Neural progenitor cell (in vitro differentiated cells): ENCODE data around the gene KIF11. TPM values are rescaled to one million over a fixed set of nuclear protein-coding genes. Genes with fewer than 3 reads are reported as not detected.
A peak's percentile ranks its signal among the peaks of the same experiment; 100 is the strongest.

Source experiments
- DNase-seq: peaks from one replicate; pipeline ENCODE4 v3.0.0-alpha.2; 2016; ENCODE audit warnings: low spot score
- H2AFZ ChIP-seq: fragments of 200-600 bp; sonication (generic); replicated peaks from 2 replicates; pipeline ENCODE4 v1.6.1; 2016; ENCODE audit warnings: antibody characterized with exemption
- H3F3A ChIP-seq: fragments of 200-600 bp; sonication (generic); 2 replicates; pipeline ENCODE4 v1.6.1; 2016; ENCODE audit warnings: antibody characterized with exemption, low read depth
- H3K27ac ChIP-seq: fragments of 200-600 bp; sonication (generic); 2 replicates; pipeline ENCODE4 v1.5.1; 2016; ENCODE audit warnings: mild to moderate bottlenecking
- H3K27me3 ChIP-seq: fragments of 200-600 bp; sonication (generic); 2 replicates; pipeline ENCODE4 v1.6.1; 2016; ENCODE audit warnings: mild to moderate bottlenecking, moderate library complexity
- H3K36me3 ChIP-seq: fragments of 200-600 bp; sonication (generic); 2 replicates; pipeline ENCODE4 v1.5.1; 2016
- H3K4me1 ChIP-seq: fragments of 200-600 bp; sonication (generic); 2 replicates; pipeline ENCODE4 v1.6.1; 2016; ENCODE audit warnings: mixed run types
- H3K4me2 ChIP-seq: fragments of 200-600 bp; sonication (generic); 2 replicates; pipeline ENCODE4 v1.6.1; 2016
- H3K4me3 ChIP-seq: fragments of 200-600 bp; sonication (generic); 2 replicates; pipeline ENCODE4 v1.5.1; 2016
- H3K79me2 ChIP-seq: fragments of 200-600 bp; sonication (generic); 2 replicates; pipeline ENCODE4 v1.6.1; 2016; ENCODE audit warnings: low read depth
- H3K9ac ChIP-seq: fragments of 200-600 bp; sonication (generic); 2 replicates; pipeline ENCODE4 v1.6.1; 2016
- H3K9me3 ChIP-seq: fragments of 200-600 bp; sonication (generic); 2 replicates; pipeline ENCODE4 v1.5.1; 2016; ENCODE audit warnings: low read depth
- H4K20me1 ChIP-seq: fragments of 200-600 bp; sonication (generic); 2 replicates; pipeline ENCODE4 v1.6.1; 2016; ENCODE audit warnings: low read depth
- H3K27ac Mint-ChIP-seq: 3 replicates; pipeline ENCODE4 v1.8.0; 2021; ENCODE audit warnings: mixed read lengths
- H3K27me3 Mint-ChIP-seq: 2 replicates; pipeline ENCODE4 v1.8.0; 2022; ENCODE audit warnings: low read depth, mild to moderate bottlenecking, inconsistent platforms, moderate library complexity, mixed read lengths; ENCODE audit not compliant: insufficient read depth
- H3K36me3 Mint-ChIP-seq: 3 replicates; pipeline ENCODE4 v1.8.0; 2021; ENCODE audit warnings: mixed read lengths
- H3K4me1 Mint-ChIP-seq: 3 replicates; pipeline ENCODE4 v1.8.0; 2021; ENCODE audit warnings: mixed read lengths
- H3K4me3 Mint-ChIP-seq: 3 replicates; pipeline ENCODE4 v1.8.0; 2021; ENCODE audit warnings: mild to moderate bottlenecking, moderate library complexity, mixed read lengths
- H3K9me3 Mint-ChIP-seq: 3 replicates; pipeline ENCODE4 v1.8.0; 2020; ENCODE audit warnings: mixed read lengths
- CTCF ChIP-seq: fragments of 200-600 bp; sonication (generic); IDR thresholded peaks from 2 replicates; pipeline ENCODE4 v1.5.1; 2017; ENCODE audit warnings: antibody characterized with exemption, mild to moderate bottlenecking
- EZH2 ChIP-seq: fragments of 200-600 bp; sonication (generic); IDR thresholded peaks from 2 replicates; pipeline ENCODE4 v1.6.1; 2017; ENCODE audit warnings: antibody characterized with exemption, mild to moderate bottlenecking, moderate library complexity
- EZH2phosphoT487 ChIP-seq: fragments of 200-600 bp; sonication (generic); IDR thresholded peaks from 2 replicates; pipeline ENCODE4 v1.6.1; 2017; ENCODE audit warnings: antibody characterized with exemption
- total RNA-seq: library from RNA; depleted of rRNA; stranded (reverse); fragments of >200 nt; gene quantifications from 2 replicates; pipeline ENCODE4 v1.2.3, GENCODE V29; 2015; ENCODE audit warnings: low replicate concordance

Gene KIF11
- total RNA-seq, 1 donor from 2014 or later: 128 TPM

- TF ChIP-seq CTCF: no peak
- TF ChIP-seq EZH2: no peak
- TF ChIP-seq EZH2phosphoT487: no peak
- DNase-seq: no peak
- Mint-ChIP-seq H3K27ac (no peak overlapping the region), H3K4me1 (peaks cover 29% of the 10 kb centered on the region), H3K9me3 (peaks cover 30% of the 10 kb centered on the region), H3K36me3 (peaks cover 32% of the 10 kb centered on the region), H3K27me3 (peaks cover 3% of the 10 kb centered on the region), H3K4me3 (peak overlapping the region; percentile 96)
- Histone ChIP-seq H3K4me3 (peak overlapping the region; percentile 77), H3K36me3 (no peaks in the 10 kb centered on the region), H3F3A (peaks cover 31% of the 10 kb centered on the region), H3K4me2 (peak overlapping the region; percentile 96), H4K20me1 (peaks cover 63% of the 10 kb centered on the region), H3K4me1 (peaks cover 31% of the 10 kb centered on the region), H3K27me3 (no peaks in the 10 kb centered on the region), H2AFZ (no peak overlapping the region), H3K79me2 (peaks cover 76% of the 10 kb centered on the region), H3K27ac (no peak overlapping the region), H3K9me3 (no peaks in the 10 kb centered on the region), H3K9ac (no peak overlapping the region)
Observed at GRCh38 chr10:92595505-92595904, 2.6 kb downstream of the KIF11 start.

- Histone ChIP-seq H3K27me3 (no peaks in the 10 kb centered on the region), H3K9me3 (no peaks in the 10 kb centered on the region), H3K27ac (no peak overlapping the region), H3K4me2 (no peak overlapping the region), H3K79me2 (peaks cover 100% of the 10 kb centered on the region), H3K36me3 (no peaks in the 10 kb centered on the region), H3K4me1 (peaks cover 16% of the 10 kb centered on the region), H3F3A (peaks cover 3% of the 10 kb centered on the region), H4K20me1 (peaks cover 72% of the 10 kb centered on the region), H3K9ac (no peak overlapping the region), H2AFZ (no peak overlapping the region), H3K4me3 (no peak overlapping the region)
- H3K36me3 Mint-ChIP-seq: peaks cover 47% of the 10 kb centered on the region
- TF ChIP-seq EZH2phosphoT487 (no peak), EZH2 (no peak), CTCF (no peak)
- DNase-seq: no peak
- H3K4me3 Mint-ChIP-seq: no peak overlapping the region
- H3K9me3 Mint-ChIP-seq: peaks cover 52% of the 10 kb centered on the region
- peaks cover 7% of the 10 kb centered on the region for H3K4me1 Mint-ChIP-seq
- H3K27me3 Mint-ChIP-seq: peaks cover 4% of the 10 kb centered on the region
- H3K27ac Mint-ChIP-seq: no peak overlapping the region
Observed at GRCh38 chr10:92598321-92598720, 5.4 kb downstream of the KIF11 start.

- peaks cover 29% of the 10 kb centered on the region for H3K9me3 Mint-ChIP-seq
- Histone ChIP-seq H3K4me1 (no peaks in the 10 kb centered on the region), H3K9ac (no peak overlapping the region), H3K4me3 (no peak overlapping the region), H3K27ac (no peak overlapping the region), H3K79me2 (peaks cover 88% of the 10 kb centered on the region), H3F3A (no peaks in the 10 kb centered on the region), H3K36me3 (peaks cover 9% of the 10 kb centered on the region), H3K9me3 (no peaks in the 10 kb centered on the region), H2AFZ (no peak overlapping the region), H3K4me2 (no peak overlapping the region), H4K20me1 (peaks cover 52% of the 10 kb centered on the region), H3K27me3 (no peaks in the 10 kb centered on the region)
- H3K4me1 Mint-ChIP-seq: peaks cover 2% of the 10 kb centered on the region
- no peak overlapping the region for H3K4me3 Mint-ChIP-seq
- no peak for DNase-seq
- no peak for TF ChIP-seq CTCF
- no peak for TF ChIP-seq EZH2phosphoT487
- no peak for TF ChIP-seq EZH2
- peaks cover 44% of the 10 kb centered on the region for H3K36me3 Mint-ChIP-seq
- H3K27ac Mint-ChIP-seq: peak overlapping the region; percentile 15
- H3K27me3 Mint-ChIP-seq: peaks cover 2% of the 10 kb centered on the region
Observed at GRCh38 chr10:92604841-92605240, 11.9 kb downstream of the KIF11 start.
